Smooth muscle cell (in vitro differentiated cells): Measurements from ENCODE around the gene TFCP2. TPM values are rescaled to one million over a fixed set of nuclear protein-coding genes. Genes with fewer than 3 reads are reported as not detected.

ENCODE experiments used
- DNase-seq: peaks from one replicate; lab custom pipeline; 2025; ENCODE audit not compliant: unreplicated experiment; lab: John Stamatoyannopoulos, UW
- H2AFZ ChIP-seq: fragments of 200-600 bp; sonication (generic); 2 replicates; pipeline ENCODE4 v1.6.0; 2016; ENCODE audit warnings: antibody characterized with exemption, low read depth, mild to moderate bottlenecking
- H3F3A ChIP-seq: fragments of 200-600 bp; sonication (generic); 2 replicates; pipeline ENCODE4 v1.6.0; 2017; ENCODE audit warnings: antibody characterized with exemption, low read depth
- H3K27ac ChIP-seq: fragments of 200-600 bp; sonication (generic); 2 replicates; pipeline ENCODE4 v1.5.1; 2016; ENCODE audit warnings: low read depth, mild to moderate bottlenecking
- H3K27me3 ChIP-seq: fragments of 200-600 bp; sonication (generic); 2 replicates; pipeline ENCODE4 v1.6.1; 2016; ENCODE audit warnings: low read depth, mild to moderate bottlenecking
- H3K36me3 ChIP-seq: fragments of 200-600 bp; sonication (generic); 2 replicates; pipeline ENCODE4 v1.5.1; 2016; ENCODE audit warnings: low read depth
- H3K4me1 ChIP-seq: fragments of 200-600 bp; sonication (generic); 2 replicates; pipeline ENCODE4 v1.5.1; 2016; ENCODE audit warnings: low read depth
- H3K4me2 ChIP-seq: fragments of 200-600 bp; sonication (generic); 2 replicates; pipeline ENCODE4 v1.6.0; 2016; ENCODE audit warnings: mild to moderate bottlenecking
- H3K4me3 ChIP-seq: fragments of 200-600 bp; sonication (generic); 2 replicates; pipeline ENCODE4 v1.5.1; 2016; ENCODE audit warnings: mild to moderate bottlenecking
- H3K79me2 ChIP-seq: fragments of 200-600 bp; sonication (generic); 2 replicates; pipeline ENCODE4 v1.6.0; 2016; ENCODE audit warnings: low read depth, mild to moderate bottlenecking
- H3K9ac ChIP-seq: fragments of 200-600 bp; sonication (generic); 2 replicates; pipeline ENCODE4 v1.6.0; 2016; ENCODE audit warnings: low read depth
- H3K9me3 ChIP-seq: fragments of 200-600 bp; sonication (generic); replicated peaks from 2 replicates; pipeline ENCODE4 v1.5.1; 2016; ENCODE audit warnings: low read depth
- H4K20me1 ChIP-seq: fragments of 200-600 bp; sonication (generic); 2 replicates; pipeline ENCODE4 v1.6.0; 2016; ENCODE audit warnings: low read depth
- CTCF ChIP-seq: fragments of 200-600 bp; sonication (generic); IDR thresholded peaks from 2 replicates; pipeline ENCODE4 v1.5.1; 2017; ENCODE audit warnings: borderline replicate concordance, mild to moderate bottlenecking, antibody characterized with exemption; ENCODE audit not compliant: insufficient read depth, poor library complexity, severe bottlenecking
- WGBS: methylation state at CpG from one replicate; pipeline ENCODE4 v1.1.7; 2016; ENCODE audit warnings: low lambda C conversion rate; 5-methylcytosine and 5-hydroxymethylcytosine counted together
- polyA plus RNA-seq: library from polyadenylated mRNA; unstranded; fragments of >200 nt; fragmentation: Nextera tagmentation; extraction: Ambion mirVana; gene quantifications from 2 replicates; pipeline ENCODE4 v1.2.1, GENCODE V29; 2016
- small RNA-seq: library from RNA; depleted of rRNA; stranded (forward); fragments of <200 nt; gene quantifications from one replicate; pipeline ENCODE3, GENCODE V24; 2014
- total RNA-seq: library from RNA; depleted of rRNA; stranded (reverse); fragments of >200 nt; gene quantifications from 2 replicates; pipeline ENCODE4 v1.2.3, GENCODE V29; 2014

TFCP2 gene
- total and polyA plus RNA-seq, 2 experiments from 2014 or later = 12.4 to 16.2 TPM

- peak; percentile 95 for DNase-seq
- no peaks in the 10 kb centered on the region for H4K20me1 ChIP-seq
- 5% methylated on average over 51 of the region's 51 CpGs for WGBS
- peak within 1 kb of the TSS; percentile 97 for H3K4me2 ChIP-seq
- peak within 1 kb of the TSS; percentile 82 for H3K9ac ChIP-seq
- peaks cover 17% of the 10 kb centered on the region for H3K79me2 ChIP-seq
- H3K9me3 ChIP-seq = no peaks in the 10 kb centered on the region
- no peaks in the 10 kb centered on the region for H3K27me3 ChIP-seq
- H3F3A ChIP-seq = no peaks in the 10 kb centered on the region
- H3K27ac ChIP-seq = peak within 1 kb of the TSS; percentile 73
- peak; percentile 85 for TF ChIP-seq CTCF
- H3K4me3 ChIP-seq = peak within 1 kb of the TSS; percentile 86
- H3K36me3 ChIP-seq = no peaks in the 10 kb centered on the region
- peak within 1 kb of the TSS; percentile 89 for H2AFZ ChIP-seq
- H3K4me1 ChIP-seq = peaks cover 13% of the 10 kb centered on the region
Observed at GRCh38 chr12:51047655-51048540, 125.0 kb downstream of the TFCP2 start, which contains the start of gene LETMD1. Gene LETMD1, plus strand, starts transcription at chr12:51048327. Its CDS starts 30 bp downstream, at chr12:51048357.

Small RNA genes lying within 50 kb of the gene (small RNA-seq; reads per million reads assigned to genes)
- not detected for gene RF00019
- gene RNU6-199P = not detected

Other genes with a start within 250 kb of the TFCP2 start
- gene HIGD1C, start 220.6 kb downstream of the TFCP2 start, total RNA-seq = not detected in 2 replicates
- gene HIGD1C, start 220.6 kb downstream of the TFCP2 start, polyA plus RNA-seq = not detected in 2 replicates
- 31.3 and 52.9 TPM in 2 replicates for gene SLC11A2, start 146.8 kb downstream of the TFCP2 start, total RNA-seq
- 22.9 and 26.5 TPM in 2 replicates for gene SLC11A2, start 146.8 kb downstream of the TFCP2 start, polyA plus RNA-seq
- 32.9 and 45.4 TPM in 2 replicates for gene LETMD1, start 124.8 kb downstream of the TFCP2 start, total RNA-seq
- gene LETMD1, start 124.8 kb downstream of the TFCP2 start, polyA plus RNA-seq = 8.9 and 10.8 TPM in 2 replicates
- gene CSRNP2, start 89.5 kb downstream of the TFCP2 start, total RNA-seq = 33.8 and 37.2 TPM in 2 replicates
- gene CSRNP2, start 89.5 kb downstream of the TFCP2 start, polyA plus RNA-seq = 26.3 and 27.2 TPM in 2 replicates
- gene POU6F1, start 44.9 kb upstream of the TFCP2 start, total RNA-seq = 4.2 and 4.6 TPM in 2 replicates
- 7.6 and 7.9 TPM in 2 replicates for gene POU6F1, start 44.9 kb upstream of the TFCP2 start, polyA plus RNA-seq
- gene DAZAP2, start 65.7 kb upstream of the TFCP2 start, total RNA-seq = 166 and 202 TPM in 2 replicates
- gene DAZAP2, start 65.7 kb upstream of the TFCP2 start, polyA plus RNA-seq = 208 and 216 TPM in 2 replicates
- 9.0 and 11.7 TPM in 2 replicates for gene SMAGP, start 97.3 kb upstream of the TFCP2 start, total RNA-seq
- gene SMAGP, start 97.3 kb upstream of the TFCP2 start, polyA plus RNA-seq = 6.8 and 7.0 TPM in 2 replicates
- not detected in 2 replicates for gene BIN2, start 151.0 kb upstream of the TFCP2 start, total RNA-seq
- gene BIN2, start 151.0 kb upstream of the TFCP2 start, polyA plus RNA-seq = not detected in 2 replicates
- gene CELA1, start 173.5 kb upstream of the TFCP2 start, total RNA-seq = not detected in 2 replicates
- not detected in 2 replicates for gene CELA1, start 173.5 kb upstream of the TFCP2 start, polyA plus RNA-seq
- 38.5 and 55.6 TPM in 2 replicates for gene GALNT6, start 218.3 kb upstream of the TFCP2 start, total RNA-seq
- 7.8 and 31.2 TPM in 2 replicates for gene GALNT6, start 218.3 kb upstream of the TFCP2 start, polyA plus RNA-seq